Esophagus muscularis mucosa (tissue), 3 donors: ENCODE results near the gene GRIFIN.

Experiments
- CTCF ChIP-seq, 3 experiments: fragments of 200-600 bp in 2 of 3; fragments of 450-650 bp in 1 of 3; sonication (generic) in 2 of 3; IDR thresholded peaks; one replicate each; pipeline ENCODE4 v1.5.1; 2017 to 2019; ENCODE audit warnings: antibody characterized with exemption in 3 of 3, mild to moderate bottlenecking in 2 of 3, moderate library complexity in 1 of 3
- POLR2A ChIP-seq: fragments of 450-650 bp; IDR thresholded peaks from one replicate; pipeline ENCODE4 v1.6.1; 2017; ENCODE audit warnings: antibody characterized with exemption, moderate library complexity, mild to moderate bottlenecking, low read depth
- POLR2AphosphoS5 ChIP-seq, 2 donors: sonication (generic); formaldehyde crosslinking; IDR thresholded peaks; one replicate each; pipeline ENCODE4 v1.6.1; 2017; ENCODE audit warnings: antibody characterized with exemption in 2 of 2

DNA sequence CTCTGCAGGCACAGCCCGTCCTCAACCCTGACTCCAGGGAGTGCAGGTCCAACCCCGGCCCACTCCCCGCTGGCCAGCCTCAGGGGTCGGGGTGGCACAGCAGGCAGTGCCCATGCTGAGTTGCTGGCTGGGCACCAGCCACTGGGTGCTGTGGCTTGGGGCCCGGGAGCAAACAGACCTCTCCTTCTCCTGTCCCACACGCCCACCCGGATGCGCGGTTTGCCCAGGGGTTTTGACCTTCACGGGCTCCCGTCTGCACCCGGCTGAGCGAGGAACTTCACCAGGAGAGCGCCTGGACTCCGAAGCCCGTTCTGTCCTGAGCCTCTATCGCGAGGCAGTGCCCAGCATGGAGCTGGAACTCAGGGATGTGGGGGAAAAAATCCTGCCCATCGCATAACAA, 2.6 kb upstream of the GRIFIN start:
- TF ChIP-seq POLR2A (no peak), CTCF (IDR thresholded peaks at IDR 0.05) (no peak), POLR2AphosphoS5 (IDR thresholded peaks at IDR 0.05) (no peak)
